ENCODE results near the gene IBA57.

GRCh38 chr1:228141226-228142044, 24.2 kb upstream of the IBA57 start:
- TF ChIP-seq, protein P1, sequence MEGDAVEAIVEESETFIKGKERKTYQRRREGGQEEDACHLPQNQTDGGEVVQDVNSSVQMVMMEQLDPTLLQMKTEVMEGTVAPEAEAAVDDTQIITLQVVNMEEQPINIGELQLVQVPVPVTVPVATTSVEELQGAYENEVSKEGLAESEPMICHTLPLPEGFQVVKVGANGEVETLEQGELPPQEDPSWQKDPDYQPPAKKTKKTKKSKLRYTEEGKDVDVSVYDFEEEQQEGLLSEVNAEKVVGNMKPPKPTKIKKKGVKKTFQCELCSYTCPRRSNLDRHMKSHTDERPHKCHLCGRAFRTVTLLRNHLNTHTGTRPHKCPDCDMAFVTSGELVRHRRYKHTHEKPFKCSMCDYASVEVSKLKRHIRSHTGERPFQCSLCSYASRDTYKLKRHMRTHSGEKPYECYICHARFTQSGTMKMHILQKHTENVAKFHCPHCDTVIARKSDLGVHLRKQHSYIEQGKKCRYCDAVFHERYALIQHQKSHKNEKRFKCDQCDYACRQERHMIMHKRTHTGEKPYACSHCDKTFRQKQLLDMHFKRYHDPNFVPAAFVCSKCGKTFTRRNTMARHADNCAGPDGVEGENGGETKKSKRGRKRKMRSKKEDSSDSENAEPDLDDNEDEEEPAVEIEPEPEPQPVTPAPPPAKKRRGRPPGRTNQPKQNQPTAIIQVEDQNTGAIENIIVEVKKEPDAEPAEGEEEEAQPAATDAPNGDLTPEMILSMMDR (IDR thresholded peaks at IDR 0.05; ENCODE audit: poor library complexity): no peak
- no peak for TF ChIP-seq EZH2phosphoT487 (IDR thresholded peaks at IDR 0.05; ENCODE audit: low read depth, severe bottlenecking, unreplicated experiment)
- no peak for TF ChIP-seq EZH2 (IDR thresholded peaks at IDR 0.05; ENCODE audit: borderline replicate concordance)
